ENCODE measurements around the gene PCBP3. TPM values are rescaled to one million over a fixed set of nuclear protein-coding genes. Genes with fewer than 3 reads are reported as not detected.

Gene PCBP3
- total RNA-seq, 2 donors from 2014 or later, result 0.77 to 17.2 TPM

DNA sequence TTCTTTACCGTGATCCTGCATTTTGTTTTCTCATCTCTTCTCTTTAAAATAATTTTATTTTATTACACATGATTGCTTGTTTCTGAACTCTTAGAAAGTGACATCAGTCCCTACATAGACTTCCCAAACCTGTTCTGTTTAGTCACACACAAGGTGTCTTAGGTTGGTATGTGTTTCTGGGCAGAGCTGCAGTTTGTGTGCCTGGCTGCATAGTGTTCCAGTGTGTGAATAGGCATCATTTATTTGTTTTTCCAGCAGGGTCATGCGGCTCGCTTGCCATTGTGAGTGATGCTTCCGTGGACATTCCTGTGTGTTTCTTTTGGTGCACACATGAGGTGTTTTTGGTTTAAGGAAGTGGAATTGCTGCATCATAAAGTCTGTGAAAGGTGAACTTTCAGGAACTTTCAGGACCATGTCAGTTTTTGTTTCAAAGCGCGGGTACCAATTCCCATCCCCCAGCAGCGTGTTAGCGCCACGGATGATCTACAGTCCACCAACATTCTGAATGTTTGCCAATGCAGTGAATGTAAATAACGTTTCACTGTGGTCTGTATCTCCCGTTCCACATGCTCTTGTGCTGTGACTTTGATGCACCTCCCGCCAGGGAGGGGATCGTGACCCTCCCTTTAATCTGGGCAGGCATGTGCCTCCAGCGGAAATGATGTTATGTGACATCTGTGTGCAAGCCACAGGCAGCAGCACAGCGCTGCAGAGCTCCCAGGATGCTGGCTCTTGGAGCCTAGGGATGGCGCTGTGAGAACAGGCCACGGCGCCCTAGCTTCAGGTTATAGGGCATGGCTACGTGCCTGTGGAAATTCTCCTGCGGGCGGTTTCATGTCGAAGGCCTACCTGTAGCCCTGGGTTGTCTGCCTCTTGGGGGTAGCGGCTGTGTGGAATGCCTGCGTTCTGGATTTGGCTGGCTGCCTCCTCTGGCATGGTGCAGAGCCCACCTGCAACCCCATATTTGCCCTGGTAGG is 193.5 kb downstream of the PCBP3 start:
- TF ChIP-seq POLR2AphosphoS5 (IDR thresholded peaks at IDR 0.05) (no peak), POLR2A (IDR thresholded peaks at IDR 0.05) (no peak), CTCF (IDR thresholded peaks at IDR 0.05) (no peak)
- no peaks in the 10 kb centered on the region for H3K9me3 ChIP-seq
- DNase-seq (ENCODE audit: low spot score), result no peak
- 72% methylated on average over 24 of the region's 24 CpGs for WGBS
- no peaks in the 10 kb centered on the region for H3K36me3 ChIP-seq
- no peak overlapping the region for H3K4me3 ChIP-seq
- no peaks in the 10 kb centered on the region for H3K4me1 ChIP-seq (replicated peaks)
- H3K27ac ChIP-seq, result no peak overlapping the region
- intact Hi-C loops (cut with DNase I), result no loop called here
- H3K27me3 ChIP-seq (replicated peaks; ENCODE audit: insufficient read depth), result no peaks in the 10 kb centered on the region

- TF ChIP-seq POLR2A (IDR thresholded peaks at IDR 0.05) (no peak), POLR2AphosphoS5 (IDR thresholded peaks at IDR 0.05) (no peak), CTCF (IDR thresholded peaks at IDR 0.05) (no peak)
- Histone ChIP-seq H3K27ac (no peak overlapping the region), H3K4me3 (no peak overlapping the region), H3K4me1 (replicated peaks) (no peaks in the 10 kb centered on the region), H3K36me3 (no peaks in the 10 kb centered on the region), H3K9me3 (no peaks in the 10 kb centered on the region), H3K27me3 (replicated peaks; ENCODE audit: insufficient read depth) (no peaks in the 10 kb centered on the region)
- DNase-seq (ENCODE audit: low spot score), result no peak
- intact Hi-C loops (cut with DNase I), result no loop called here
- WGBS, result 79% methylated on average over 4 of the region's 4 CpGs
Observed at GRCh38 chr21:45837936-45838335, 194.4 kb downstream of the PCBP3 start.

DNA sequence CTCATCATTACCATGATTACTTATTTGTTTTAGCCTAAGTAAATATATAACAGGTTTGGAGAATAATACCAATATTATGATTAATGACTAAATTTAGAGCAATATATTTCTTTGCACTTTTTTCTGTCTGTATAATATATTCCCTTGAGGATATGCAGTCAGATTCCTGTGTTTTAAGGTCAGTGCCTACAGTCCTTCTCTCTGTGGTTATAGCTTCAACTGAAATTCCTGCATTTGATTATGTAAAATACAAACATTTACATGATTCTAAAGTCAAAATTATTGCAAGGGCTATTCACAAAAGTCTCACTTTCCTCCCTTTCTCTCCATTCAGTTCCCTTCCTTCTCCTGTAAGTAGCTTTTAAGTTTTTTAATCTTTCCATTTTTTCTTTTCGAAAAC is 195.1 kb downstream of the PCBP3 start:
- DNase-seq (ENCODE audit: low spot score), result no peak
- no peak overlapping the region for H3K27ac ChIP-seq
- intact Hi-C loops (cut with DNase I), result no loop called here
- H3K27me3 ChIP-seq (replicated peaks; ENCODE audit: insufficient read depth), result no peaks in the 10 kb centered on the region
- H3K4me1 ChIP-seq (replicated peaks), result no peaks in the 10 kb centered on the region
- H3K4me3 ChIP-seq, result no peak overlapping the region
- 91% methylated on average over 1 of the region's 1 CpG for WGBS
- H3K9me3 ChIP-seq, result no peaks in the 10 kb centered on the region
- TF ChIP-seq CTCF (IDR thresholded peaks at IDR 0.05) (no peak), POLR2AphosphoS5 (IDR thresholded peaks at IDR 0.05) (no peak), POLR2A (IDR thresholded peaks at IDR 0.05) (no peak)
- H3K36me3 ChIP-seq, result no peaks in the 10 kb centered on the region

DNA sequence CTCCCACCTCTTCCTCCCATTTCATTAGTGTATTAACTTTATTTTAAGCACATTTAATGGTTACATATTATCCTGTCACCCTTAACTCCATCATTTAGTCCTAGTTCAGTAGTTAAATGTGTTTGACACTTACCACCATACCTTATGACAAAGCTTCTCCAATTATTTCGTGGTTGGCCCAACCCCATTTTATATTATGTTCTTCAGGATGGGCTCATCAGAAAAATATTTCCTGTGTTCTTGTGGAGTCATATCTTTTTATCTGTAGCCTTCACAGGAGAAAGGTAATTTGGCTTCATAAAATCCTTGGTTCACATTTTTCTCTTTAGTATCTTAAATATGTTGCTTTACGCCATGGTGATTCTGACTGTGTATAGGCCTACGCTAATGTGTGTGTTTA is 195.7 kb downstream of the PCBP3 start:
- H3K4me3 ChIP-seq, result no peak overlapping the region
- no peak for TF ChIP-seq POLR2AphosphoS5 (IDR thresholded peaks at IDR 0.05)
- TF ChIP-seq POLR2A (IDR thresholded peaks at IDR 0.05), result no peak
- TF ChIP-seq CTCF (IDR thresholded peaks at IDR 0.05), result no peak
- H3K36me3 ChIP-seq, result no peaks in the 10 kb centered on the region
- intact Hi-C loops (cut with DNase I), result no loop called here
- no peak overlapping the region for H3K27ac ChIP-seq
- DNase-seq (ENCODE audit: low spot score), result no peak
- H3K9me3 ChIP-seq, result no peaks in the 10 kb centered on the region
- 89% methylated on average over 3 of the region's 3 CpGs for WGBS
- H3K27me3 ChIP-seq (replicated peaks; ENCODE audit: insufficient read depth), result no peaks in the 10 kb centered on the region
- no peaks in the 10 kb centered on the region for H3K4me1 ChIP-seq (replicated peaks)

- H3K27ac ChIP-seq, result no peak overlapping the region
- WGBS, result 86% methylated on average over 8 of the region's 8 CpGs
- no peak overlapping the region for H3K4me3 ChIP-seq
- H3K27me3 ChIP-seq (replicated peaks; ENCODE audit: insufficient read depth), result no peaks in the 10 kb centered on the region
- H3K9me3 ChIP-seq, result no peaks in the 10 kb centered on the region
- intact Hi-C loops (cut with DNase I), result no loop called here
- DNase-seq (ENCODE audit: low spot score), result no peak
- H3K4me1 ChIP-seq (replicated peaks), result no peaks in the 10 kb centered on the region
- TF ChIP-seq POLR2AphosphoS5 (IDR thresholded peaks at IDR 0.05) (no peak), POLR2A (IDR thresholded peaks at IDR 0.05) (no peak), CTCF (IDR thresholded peaks at IDR 0.05) (no peak)
- H3K36me3 ChIP-seq, result no peaks in the 10 kb centered on the region
Observed at GRCh38 chr21:45841033-45841432, 197.5 kb downstream of the PCBP3 start.
